Measurements from ENCODE around the gene EN1. TPM values are rescaled to one million over a fixed set of nuclear protein-coding genes. Genes with fewer than 3 reads are reported as not detected.

Gene EN1
- total and polyA plus RNA-seq, 12 donors: 0.03 to 0.98 (median 0.39) TPM; not detected in 5

DNA sequence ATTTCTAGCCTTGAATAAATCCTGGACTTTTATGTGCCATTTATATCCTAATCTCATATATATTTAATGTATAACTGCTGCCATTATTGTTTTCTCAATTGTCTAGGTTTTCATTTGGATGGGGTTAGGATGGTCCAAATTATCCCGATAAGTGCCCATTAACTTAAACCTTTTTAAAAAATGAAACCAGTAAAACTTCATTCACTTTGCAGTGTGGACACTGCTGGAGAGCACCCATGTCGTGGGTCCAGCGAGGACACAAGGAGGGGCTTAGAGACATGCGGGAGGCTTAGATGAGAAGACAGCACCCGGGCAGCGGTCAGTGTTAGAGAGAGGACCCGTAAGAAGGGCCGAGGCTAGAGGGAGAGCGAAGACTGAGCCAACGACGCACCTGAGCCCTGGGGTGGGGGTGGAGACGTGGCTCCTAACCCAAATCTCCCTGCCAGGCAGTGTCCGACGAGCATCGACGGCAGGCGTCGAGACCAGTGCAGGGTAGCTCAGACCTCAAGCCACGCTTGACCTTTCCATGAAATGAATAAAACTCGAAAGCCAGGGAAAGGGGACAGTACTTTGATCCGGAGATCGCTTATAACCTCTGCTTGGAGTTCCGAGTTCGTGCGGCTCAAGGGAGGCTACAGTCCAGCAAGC lies 9.0 kb upstream of the EN1 start:
- H3K4me3 ChIP-seq: no peak overlapping the region
- no peak overlapping the region for H3K27ac ChIP-seq
- H3K4me1 ChIP-seq (replicated peaks in 1 of 2): peaks cover 0 to 13% of the 10 kb centered on the region in 2 donors
- no peaks in the 10 kb centered on the region for H3K9me3 ChIP-seq (replicated peaks in 1 of 3)
- intact Hi-C loops (cut with DNase I): loop anchor here (5.0 to 10.0 kb wide), 5 partner anchors 102 to 812 kb away; no protein-coding TSS in a partner anchor
- no peaks in the 10 kb centered on the region for H3K36me3 ChIP-seq (replicated peaks in 1 of 2)
- WGBS, 4 donors: 8 to 9% (median 9%) methylated on average over 25 of the region's 25 CpGs
- H3K27me3 ChIP-seq: peaks cover 94% of the 10 kb centered on the region
- DNase-seq: no peak
- no peak for TF ChIP-seq POLR2A (IDR thresholded peaks at IDR 0.05)
- TF ChIP-seq, protein P1, sequence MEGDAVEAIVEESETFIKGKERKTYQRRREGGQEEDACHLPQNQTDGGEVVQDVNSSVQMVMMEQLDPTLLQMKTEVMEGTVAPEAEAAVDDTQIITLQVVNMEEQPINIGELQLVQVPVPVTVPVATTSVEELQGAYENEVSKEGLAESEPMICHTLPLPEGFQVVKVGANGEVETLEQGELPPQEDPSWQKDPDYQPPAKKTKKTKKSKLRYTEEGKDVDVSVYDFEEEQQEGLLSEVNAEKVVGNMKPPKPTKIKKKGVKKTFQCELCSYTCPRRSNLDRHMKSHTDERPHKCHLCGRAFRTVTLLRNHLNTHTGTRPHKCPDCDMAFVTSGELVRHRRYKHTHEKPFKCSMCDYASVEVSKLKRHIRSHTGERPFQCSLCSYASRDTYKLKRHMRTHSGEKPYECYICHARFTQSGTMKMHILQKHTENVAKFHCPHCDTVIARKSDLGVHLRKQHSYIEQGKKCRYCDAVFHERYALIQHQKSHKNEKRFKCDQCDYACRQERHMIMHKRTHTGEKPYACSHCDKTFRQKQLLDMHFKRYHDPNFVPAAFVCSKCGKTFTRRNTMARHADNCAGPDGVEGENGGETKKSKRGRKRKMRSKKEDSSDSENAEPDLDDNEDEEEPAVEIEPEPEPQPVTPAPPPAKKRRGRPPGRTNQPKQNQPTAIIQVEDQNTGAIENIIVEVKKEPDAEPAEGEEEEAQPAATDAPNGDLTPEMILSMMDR (IDR thresholded peaks at IDR 0.05): no peak

DNA sequence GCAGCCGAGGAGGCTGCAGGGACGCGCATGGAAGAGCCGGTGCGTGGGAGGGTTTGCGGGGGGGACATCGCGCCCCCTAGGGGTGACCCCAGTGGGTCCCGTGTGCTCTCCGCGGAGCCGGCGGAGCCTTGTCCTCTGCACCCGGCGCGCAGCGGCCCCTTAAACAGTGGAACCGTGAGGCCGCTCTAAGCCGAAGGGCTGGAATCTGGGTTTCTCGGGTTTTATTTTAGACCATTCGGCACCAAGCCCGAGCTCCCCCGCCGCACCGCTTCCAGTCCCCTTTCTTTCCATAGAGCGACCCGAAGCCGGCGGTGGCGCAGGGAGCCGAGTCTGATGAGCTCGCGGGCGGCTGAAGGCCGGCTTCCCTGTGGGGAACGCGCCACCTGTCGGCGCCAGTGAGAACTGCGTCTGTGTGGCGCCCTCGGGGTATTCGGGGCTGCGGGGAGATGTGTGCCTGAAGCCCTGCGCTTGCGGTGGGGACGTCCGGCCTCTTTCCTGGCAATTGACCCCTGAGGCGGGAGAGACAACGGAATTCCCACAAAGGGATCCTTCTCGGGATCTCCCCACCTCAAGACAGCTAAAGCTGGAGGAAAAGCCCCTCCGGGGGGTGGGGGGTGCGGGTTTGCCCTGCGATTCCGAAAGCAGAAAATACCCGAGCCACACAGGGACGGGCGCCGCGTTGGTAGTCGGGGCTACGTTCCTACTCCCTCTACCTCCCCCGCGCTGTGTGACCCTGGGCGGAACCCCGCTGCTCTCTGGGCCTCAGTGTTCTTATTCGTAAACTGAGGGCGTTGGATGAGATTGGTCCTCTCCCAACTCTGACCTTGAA lies 8.2 kb upstream of the EN1 start:
- no peak overlapping the region for H3K27ac ChIP-seq
- 1 to 4% (median 2%) methylated on average over 31 to 69 of the region's 69 CpGs for WGBS, 4 donors
- peaks cover 0 to 13% of the 10 kb centered on the region in 2 donors for H3K4me1 ChIP-seq (replicated peaks in 1 of 2)
- no peak for TF ChIP-seq POLR2A (IDR thresholded peaks at IDR 0.05)
- TF ChIP-seq, protein P1 (IDR thresholded peaks at IDR 0.05): peak; percentile 85 to 97 (median 95)
- intact Hi-C loops (cut with DNase I): loop anchor here (5.0 to 10.0 kb wide), 5 partner anchors 101 to 811 kb away; no protein-coding TSS in a partner anchor
- peak; percentile 66 to 86 (median 80) for DNase-seq
- peaks cover 93% of the 10 kb centered on the region for H3K27me3 ChIP-seq
- no peaks in the 10 kb centered on the region for H3K9me3 ChIP-seq (replicated peaks in 1 of 3)
- no peaks in the 10 kb centered on the region for H3K36me3 ChIP-seq (replicated peaks in 1 of 2)
- peak overlapping the region in 1 of 4 donors; percentile 46 for H3K4me3 ChIP-seq

DNA sequence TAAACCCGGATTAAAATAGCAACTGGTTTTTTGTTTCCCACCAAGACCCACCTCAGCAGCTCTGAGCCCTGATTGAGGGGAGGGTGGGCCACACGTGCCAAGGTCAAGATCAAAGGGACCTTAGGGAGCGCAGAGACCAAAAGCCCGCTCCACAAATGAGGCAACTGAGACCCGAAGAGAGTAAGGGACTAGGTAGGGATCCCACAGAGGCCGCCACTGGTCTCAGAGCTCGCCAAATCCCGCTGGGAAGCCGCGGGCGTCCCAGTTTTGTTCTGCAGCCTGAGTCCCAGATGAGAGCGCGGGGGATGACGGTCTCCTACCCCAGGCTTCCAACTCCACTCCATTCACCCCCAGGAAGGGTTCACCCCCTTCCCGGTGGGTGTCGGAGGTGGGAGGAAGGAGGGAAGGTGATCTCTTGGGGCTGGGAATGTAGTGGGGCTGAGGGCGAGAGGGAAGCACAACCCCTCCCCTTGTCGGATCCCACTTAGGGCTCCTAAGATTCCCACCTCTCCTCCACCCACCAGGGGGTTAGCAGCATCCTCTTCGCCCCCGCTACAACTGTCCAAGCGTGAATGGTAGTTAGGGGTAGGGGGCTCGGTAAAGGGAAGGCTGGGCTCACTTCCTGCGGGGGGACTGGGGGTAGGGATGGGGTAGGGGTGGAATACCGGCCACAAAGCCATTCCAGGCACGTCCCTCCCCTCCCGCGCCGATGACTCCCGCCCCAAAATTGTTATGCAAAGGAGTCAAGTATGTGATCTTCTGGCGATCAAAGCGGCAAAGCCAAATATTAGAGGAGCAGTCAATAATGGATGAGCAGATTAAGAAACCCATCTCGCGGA lies 7.3 kb upstream of the EN1 start:
- peaks cover 95% of the 10 kb centered on the region for H3K27me3 ChIP-seq
- H3K4me1 ChIP-seq (replicated peaks in 1 of 2): peaks cover 0 to 13% of the 10 kb centered on the region in 2 donors
- H3K4me3 ChIP-seq: peak overlapping the region in 1 of 4 donors; percentile 46

More for the DNA sequence above, 7.3 kb upstream of the EN1 start:
- intact Hi-C loops (cut with DNase I): loop anchor here (5.0 to 10.0 kb wide), 6 partner anchors 100 to 810 kb away; no protein-coding TSS in a partner anchor
- TF ChIP-seq POLR2A (IDR thresholded peaks at IDR 0.05): no peak
- TF ChIP-seq, protein P1 (IDR thresholded peaks at IDR 0.05): no peak
- Histone ChIP-seq H3K36me3 (replicated peaks in 1 of 2) (no peaks in the 10 kb centered on the region), H3K27ac (no peak overlapping the region), H3K9me3 (replicated peaks in 1 of 3) (no peaks in the 10 kb centered on the region)
- DNase-seq: no peak
- WGBS, 4 donors: 4 to 6% (median 5%) methylated on average over 27 to 33 of the region's 33 CpGs
